IMR-90 (cell line): ENCODE data around the gene TSPYL4. TPM values are rescaled to one million over a fixed set of nuclear protein-coding genes. Genes with fewer than 3 reads are reported as not detected.

ENCODE experiments used
- ATAC-seq: fragments of 200-7000 bp; cut with Tn5 transposase; 2 replicates; pipeline ENCODE4 v1.9.1; 2020; ENCODE audit warnings: low read depth, mild to moderate bottlenecking, moderate library complexity
- BruUV-seq: library from RNA; stranded (reverse); fragments of 400-500 nt; replicated peaks from 2 replicates; lab custom pipeline; 2021; lab: Mats Ljungman, UMichigan
- CTCF ChIA-PET: fragments of 300-600 bp; formaldehyde crosslinking; extraction: SDS; loops from one replicate; lab custom pipeline; 2021; ENCODE audit warnings: antibody characterized with exemption; lab: Yijun Ruan, JAX
- POLR2A ChIA-PET: fragments of 300-600 bp; sonication (Branson Sonifier 250); formaldehyde crosslinking; loops from one replicate; lab custom pipeline; 2022; ENCODE audit warnings: antibody characterized with exemption; ENCODE audit not compliant: unreplicated experiment; lab: Charles Lee
- DNase-seq: peaks from one replicate; pipeline ENCODE4 v3.0.0; 2013
- H2AFZ ChIP-seq: replicated peaks from 2 replicates; pipeline ENCODE3; 2013; ENCODE audit warnings: low read length, mild to moderate bottlenecking; ENCODE audit not compliant: poor library complexity
- H2AK5ac ChIP-seq: 2 replicates; pipeline ENCODE4 v1.6.1; 2013; ENCODE audit warnings: low read depth, low read length, inconsistent platforms
- H2AK9ac ChIP-seq: replicated peaks from 2 replicates; pipeline ENCODE3; 2013; ENCODE audit warnings: mild to moderate bottlenecking, low read depth, low read length, moderate library complexity; ENCODE audit not compliant: poor library complexity
- H2BK120ac ChIP-seq: 2 replicates; pipeline ENCODE4 v1.6.1; 2013; ENCODE audit warnings: low read depth, low read length, inconsistent platforms
- H2BK15ac ChIP-seq: 3 replicates; pipeline ENCODE4 v1.6.1; 2013; ENCODE audit warnings: low read depth, low read length, inconsistent platforms
- H2BK20ac ChIP-seq: 2 replicates; pipeline ENCODE4 v1.6.1; 2013; ENCODE audit warnings: low read depth, mild to moderate bottlenecking, inconsistent platforms, low read length, moderate library complexity
- H2BK5ac ChIP-seq: 2 replicates; pipeline ENCODE4 v1.6.1; 2013; ENCODE audit warnings: mild to moderate bottlenecking, low read depth, low read length, inconsistent platforms; ENCODE audit not compliant: poor library complexity, severe bottlenecking
- H3K14ac ChIP-seq: replicated peaks from 2 replicates; pipeline ENCODE4 v1.6.1; 2013; ENCODE audit warnings: low read depth, low read length, inconsistent platforms
- H3K18ac ChIP-seq: 2 replicates; pipeline ENCODE4 v1.6.1; 2013; ENCODE audit warnings: low read depth, low read length, control low read depth
- H3K23ac ChIP-seq: 2 replicates; pipeline ENCODE4 v1.6.1; 2013; ENCODE audit warnings: low read depth, low read length, inconsistent platforms
- H3K27ac ChIP-seq: 2 replicates; pipeline ENCODE4 v1.5.1; 2013; ENCODE audit warnings: mild to moderate bottlenecking, control low read depth, low read length; ENCODE audit not compliant: insufficient read depth
- H3K27me3 ChIP-seq: 2 replicates; pipeline ENCODE4 v1.6.1; 2013; ENCODE audit warnings: low read length; ENCODE audit not compliant: control insufficient read depth, insufficient read depth
- H3K36me3 ChIP-seq: 2 replicates; pipeline ENCODE4 v1.6.1; 2013; ENCODE audit warnings: low read length, mixed read lengths; ENCODE audit not compliant: control insufficient read depth, insufficient read depth
- H3K4ac ChIP-seq: 2 replicates; pipeline ENCODE4 v1.6.1; 2013; ENCODE audit warnings: low read depth, low read length, inconsistent platforms
- H3K4me1 ChIP-seq: 2 replicates; pipeline ENCODE4 v1.6.1; 2013; ENCODE audit warnings: low read length, mixed read lengths; ENCODE audit not compliant: control insufficient read depth, insufficient read depth
- H3K4me2 ChIP-seq: 2 replicates; pipeline ENCODE4 v1.6.1; 2013; ENCODE audit warnings: low read depth, mild to moderate bottlenecking, control low read depth, low read length, moderate library complexity
- H3K4me3 ChIP-seq: 2 replicates; pipeline ENCODE4 v1.5.1; 2013; ENCODE audit warnings: low read depth, mild to moderate bottlenecking, control low read depth, low read length, moderate library complexity; ENCODE audit not compliant: insufficient read depth
- H3K56ac ChIP-seq: 2 replicates; pipeline ENCODE4 v1.6.1; 2013; ENCODE audit warnings: low read length, inconsistent platforms; ENCODE audit not compliant: insufficient read depth; ENCODE audit errors: extremely low read depth
- H3K79me1 ChIP-seq, 2 experiments: 2 replicates each; pipeline ENCODE4 v1.6.1; 2013; ENCODE audit warnings: low read length in 2 of 2, inconsistent platforms in 1 of 2, low read depth in 1 of 2
- H3K9ac ChIP-seq: 2 replicates; pipeline ENCODE4 v1.6.1; 2013; ENCODE audit warnings: low read depth, low read length, control low read depth
- H3K9me1 ChIP-seq: 2 replicates; pipeline ENCODE4 v1.6.1; 2013; ENCODE audit warnings: low read length, inconsistent platforms; ENCODE audit not compliant: insufficient read depth
- H3K9me3 ChIP-seq: 2 replicates; pipeline ENCODE4 v1.6.1; 2013; ENCODE audit warnings: low read length; ENCODE audit not compliant: control insufficient read depth, insufficient read depth
- H4K20me1 ChIP-seq: 2 replicates; pipeline ENCODE4 v1.6.1; 2013; ENCODE audit warnings: low read length, inconsistent platforms; ENCODE audit not compliant: insufficient read depth
- H4K5ac ChIP-seq: 2 replicates; pipeline ENCODE4 v1.6.1; 2013; ENCODE audit warnings: mild to moderate bottlenecking, low read depth, low read length, control low read depth
- H4K8ac ChIP-seq, 2 experiments: 2 replicates each; pipeline ENCODE4 v1.6.1; 2013; ENCODE audit warnings: low read depth in 2 of 2, low read length in 2 of 2, control low read depth in 1 of 2, inconsistent platforms in 1 of 2
- H4K91ac ChIP-seq: 2 replicates; pipeline ENCODE4 v1.6.1; 2013; ENCODE audit warnings: low read depth, low read length, inconsistent platforms; ENCODE audit not compliant: insufficient read depth
- BHLHE40 ChIP-seq: fragments of 150-350 bp; IDR thresholded peaks from 2 replicates; pipeline ENCODE4 v1.6.1; 2016; ENCODE audit warnings: mild to moderate bottlenecking, low read depth, low read length
- CTCF ChIP-seq: conservative IDR thresholded peaks from 2 replicates; pipeline ENCODE4 v1.5.1; 2012; ENCODE audit warnings: mild to moderate bottlenecking, low read depth, low read length, improper control_type of control experiment
- ELK1 ChIP-seq: fragments of 150-350 bp; IDR thresholded peaks from 2 replicates; pipeline ENCODE4 v1.6.1; 2016; ENCODE audit warnings: low read depth, mild to moderate bottlenecking, low read length, moderate library complexity, borderline replicate concordance
- MAFK ChIP-seq: IDR thresholded peaks from 2 replicates; pipeline ENCODE4 v1.6.1; 2012; ENCODE audit warnings: low read depth, low read length, improper control_type of control experiment
- MAZ ChIP-seq: IDR thresholded peaks from 2 replicates; pipeline ENCODE4 v1.6.1; 2012; ENCODE audit warnings: low read depth, mild to moderate bottlenecking, low read length, improper control_type of control experiment, moderate library complexity, borderline replicate concordance
- POLR2A ChIP-seq: IDR thresholded peaks from 2 replicates; pipeline ENCODE4 v1.6.1; 2012; ENCODE audit warnings: mild to moderate bottlenecking, low read depth, low read length
- RAD21 ChIP-seq: IDR thresholded peaks from 2 replicates; pipeline ENCODE4 v1.6.1; 2012; ENCODE audit warnings: low read length, improper control_type of control experiment
- RCOR1 ChIP-seq: IDR thresholded peaks from 2 replicates; pipeline ENCODE4 v1.6.1; 2012; ENCODE audit warnings: mild to moderate bottlenecking, low read length, improper control_type of control experiment; ENCODE audit not compliant: insufficient replicate concordance
- SMC3 ChIP-seq: fragments of 150-350 bp; IDR thresholded peaks from 2 replicates; pipeline ENCODE4 v1.6.1; 2016; ENCODE audit warnings: low read depth, mild to moderate bottlenecking, antibody characterized with exemption, low read length, moderate library complexity
- USF2 ChIP-seq: fragments of 150-350 bp; IDR thresholded peaks from 2 replicates; pipeline ENCODE4 v1.6.1; 2017; ENCODE audit warnings: mild to moderate bottlenecking, antibody characterized with exemption, low read length, low read depth
- WGBS, 2 experiments: methylation state at CpG; one replicate each; pipeline versions ENCODE4 v1.1.5 to v1.1.7; 2013; ENCODE audit warnings: missing lambda C conversion rate in 2 of 2; ENCODE audit not compliant: insufficient read length in 1 of 2; ENCODE audit errors: extremely low coverage in 2 of 2; 5-methylcytosine and 5-hydroxymethylcytosine counted together
- dilution Hi-C: fragments of 300-500 bp; cut with HindIII; formaldehyde crosslinking; loops from one replicate; pipeline ENCODE4 v1.14.3; 2018; ENCODE audit warnings: low sequenced_read_pairs; ENCODE audit not compliant: unreplicated experiment
- in situ Hi-C: fragments of 300-500 bp; cut with MboI; formaldehyde crosslinking; loops from 3 replicates; pipeline ENCODE4 v1.14.3; 2019; ENCODE audit warnings: low sequenced_read_pairs, inconsistent platforms, mixed read lengths
- intact Hi-C: fragments of 100-400 bp; cut with micrococcal nuclease; formaldehyde crosslinking; loops from 2 replicates; pipeline ENCODE4 v1.10.0; 2022
- polyA plus RNA-seq, 3 experiments: library from polyadenylated mRNA; depleted of rRNA; stranded (reverse); fragments of >200 nt; gene quantifications; 2 replicates each; pipeline ENCODE4 v1.2.3, GENCODE V29; 2012; ENCODE audit warnings: low replicate concordance in 1 of 3
- total RNA-seq: library from RNA; depleted of rRNA; stranded (reverse); fragments of >200 nt; gene quantifications from 2 replicates; pipeline ENCODE4 v1.2.3, GENCODE V29; 2012

The TSPYL4 gene
- total and polyA plus RNA-seq, 2 of the 4 experiments (the other 2 are of a cell fraction), result 22.0 to 29.9 TPM

- Histone ChIP-seq H3K56ac (no peak overlapping the region), H3K18ac (no peak overlapping the region), H3K27ac (no peak overlapping the region), H3K4me2 (no peak overlapping the region), H2BK15ac (no peak overlapping the region), H3K9ac (no peak overlapping the region), H2AK5ac (no peak overlapping the region), H3K79me1 (no peaks in the 10 kb centered on the region; a peak in 1 of 4 replicates), H4K5ac (no peak overlapping the region), H2BK5ac (no peak overlapping the region), H3K23ac (no peak overlapping the region), H3K14ac (no peak overlapping the region), H3K9me1 (0 out of 2 replicates have a peak, but pooled peaks cover 3% of the 10 kb centered on the region), H3K4ac (no peak overlapping the region), H3K9me3 (no peaks in the 10 kb centered on the region), H2BK120ac (no peak overlapping the region), H2AK9ac (no peak overlapping the region), H2AFZ (no peak overlapping the region), H3K4me1 (no peaks in the 10 kb centered on the region; the same call in 1 of the 2 replicates), H4K20me1 (no peaks in the 10 kb centered on the region), H3K27me3 (no peaks in the 10 kb centered on the region), H4K91ac (no peak overlapping the region), H2BK20ac (no peak overlapping the region), H3K36me3 (0 out of 2 replicates have a peak, but pooled peaks cover 3% of the 10 kb centered on the region), H4K8ac (no peak overlapping the region), H3K4me3 (no peak overlapping the region)
- no TSS peak for BruUV-seq
- TF ChIP-seq USF2 (no peak), RCOR1 (no peak), MAFK (no peak), CTCF (no peak), BHLHE40 (no peak), MAZ (no peak), ELK1 (no peak), RAD21 (no peak), SMC3 (no peak), POLR2A (no peak)
- in situ Hi-C loops, result no loop called here
- no peak for DNase-seq
- ATAC-seq, result no peak
- 100% methylated on average over 1 of the region's 1 CpG; no CpG with 5 or more reads in 1 of the 2 experiments for WGBS, 2 experiments
- POLR2A ChIA-PET, result no interaction called here
- intact Hi-C loops, result no loop called here
- dilution Hi-C loops, result no loop called here
- CTCF ChIA-PET, result no interaction called here
Observed at GRCh38 chr6:116239856-116240255, 14.0 kb downstream of the TSPYL4 start.
